Measurements from ENCODE around the gene AUTS2. TPM values are rescaled to one million over a fixed set of nuclear protein-coding genes. Genes with fewer than 3 reads are reported as not detected.

AUTS2 gene
- total RNA-seq, 1 experiment from 2014 or later = 256 TPM

DNA sequence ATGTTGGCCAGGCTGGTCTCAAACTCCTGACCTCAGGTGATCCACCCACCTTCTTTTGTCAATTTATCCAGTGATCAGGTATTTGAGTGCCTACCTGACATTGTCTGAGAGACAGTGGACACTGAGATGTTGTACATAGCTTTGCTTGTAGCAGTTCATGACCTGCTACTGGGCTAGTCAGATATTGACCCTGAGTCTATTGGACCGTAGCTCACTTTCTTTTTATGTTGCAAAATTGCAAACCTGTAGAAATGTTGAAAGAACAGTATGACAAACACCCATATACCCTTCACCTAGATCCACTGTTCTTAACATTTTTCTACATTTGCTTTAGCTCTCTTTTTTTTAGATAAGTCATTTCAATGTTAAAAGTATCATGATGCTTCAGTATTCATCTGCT is 1123.2 kb downstream of the AUTS2 start:
- peaks cover 83 to 92% of the 10 kb centered on the region in 2 experiments for H3K4me1 Mint-ChIP-seq
- no peaks in the 10 kb centered on the region for H3K9me3 ChIP-seq (ENCODE audit: control insufficient read depth, low read depth, low read length)
- no peak overlapping the region for H3K18ac ChIP-seq (ENCODE audit: insufficient read length, low read depth, low read length)
- H3K27me3 Mint-ChIP-seq (ENCODE audit: low read depth) = no peaks in the 10 kb centered on the region
- H3K4me3 Mint-ChIP-seq = no peak overlapping the region
- H4K5ac ChIP-seq (ENCODE audit: insufficient read length, low read depth, low read length) = no peak overlapping the region
- H3K9me3 Mint-ChIP-seq = no peaks in the 10 kb centered on the region
- H4K20me1 ChIP-seq (ENCODE audit: control insufficient read depth, insufficient read depth, insufficient read length) = no peaks in the 10 kb centered on the region
- H4K91ac ChIP-seq (ENCODE audit: insufficient read length, low read depth, low read length) = no peak overlapping the region
- H2BK120ac ChIP-seq (ENCODE audit: low read depth, low read length, poor library complexity, severe bottlenecking) = no peak overlapping the region
- H3K14ac ChIP-seq (ENCODE audit: insufficient read depth, low read length) = no peak overlapping the region
- no peak overlapping the region for H2BK20ac ChIP-seq (ENCODE audit: low read depth, low read length, poor library complexity, severe bottlenecking)
- H2BK12ac ChIP-seq (ENCODE audit: insufficient read length, low read depth, low read length) = no peak overlapping the region
- H3K36me3 Mint-ChIP-seq (ENCODE audit: insufficient read depth in 1 of 3, low read depth in 3 of 3) = peaks cover 5 to 56% (median 44%) of the 10 kb centered on the region in 3 experiments; a peak in 6 of 7 replicates
- H3K79me2 ChIP-seq (ENCODE audit: insufficient read depth, low read length) = peaks cover 19% of the 10 kb centered on the region; the same call in 1 of the 2 replicates
- H3K79me1 ChIP-seq (ENCODE audit: insufficient read depth, low read depth, low read length, poor library complexity, severe bottlenecking) = peaks cover 12% of the 10 kb centered on the region
- DNase-seq = no peak
- no peak overlapping the region for H2BK15ac ChIP-seq (ENCODE audit: low read depth, low read length)
- H3K27ac ChIP-seq (ENCODE audit: insufficient read length, low read depth, low read length) = no peak overlapping the region
- TF ChIP-seq, protein P1, sequence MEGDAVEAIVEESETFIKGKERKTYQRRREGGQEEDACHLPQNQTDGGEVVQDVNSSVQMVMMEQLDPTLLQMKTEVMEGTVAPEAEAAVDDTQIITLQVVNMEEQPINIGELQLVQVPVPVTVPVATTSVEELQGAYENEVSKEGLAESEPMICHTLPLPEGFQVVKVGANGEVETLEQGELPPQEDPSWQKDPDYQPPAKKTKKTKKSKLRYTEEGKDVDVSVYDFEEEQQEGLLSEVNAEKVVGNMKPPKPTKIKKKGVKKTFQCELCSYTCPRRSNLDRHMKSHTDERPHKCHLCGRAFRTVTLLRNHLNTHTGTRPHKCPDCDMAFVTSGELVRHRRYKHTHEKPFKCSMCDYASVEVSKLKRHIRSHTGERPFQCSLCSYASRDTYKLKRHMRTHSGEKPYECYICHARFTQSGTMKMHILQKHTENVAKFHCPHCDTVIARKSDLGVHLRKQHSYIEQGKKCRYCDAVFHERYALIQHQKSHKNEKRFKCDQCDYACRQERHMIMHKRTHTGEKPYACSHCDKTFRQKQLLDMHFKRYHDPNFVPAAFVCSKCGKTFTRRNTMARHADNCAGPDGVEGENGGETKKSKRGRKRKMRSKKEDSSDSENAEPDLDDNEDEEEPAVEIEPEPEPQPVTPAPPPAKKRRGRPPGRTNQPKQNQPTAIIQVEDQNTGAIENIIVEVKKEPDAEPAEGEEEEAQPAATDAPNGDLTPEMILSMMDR (conservative IDR thresholded peaks at IDR 0.05) = no peak
- H3K23me2 ChIP-seq (ENCODE audit: insufficient read length, low read depth, low read length, poor library complexity, severe bottlenecking) = no peaks in the 10 kb centered on the region
- no peak overlapping the region for H2BK5ac ChIP-seq (ENCODE audit: insufficient read length, low read length)
- WGBS (ENCODE audit: extremely low coverage, insufficient read length, low lambda C conversion rate) = no CpG with 5 or more reads among the region's 1 CpG
- H3K4ac ChIP-seq (ENCODE audit: low read depth, low read length) = no peak overlapping the region
- no peak overlapping the region for H3K9ac ChIP-seq (ENCODE audit: extremely low read depth, insufficient read length, low read length)
- H2AFZ ChIP-seq (ENCODE audit: low read length) = no peak overlapping the region
- no peak overlapping the region for H4K8ac ChIP-seq (replicated peaks; ENCODE audit: insufficient read length, low read depth, low read length)
- H3K4me2 ChIP-seq (ENCODE audit: insufficient read depth, insufficient read length, low read length) = no peak overlapping the region
- H3K23ac ChIP-seq (ENCODE audit: insufficient read length, low read depth, low read length) = no peak overlapping the region
- peaks cover 3% of the 10 kb centered on the region; the same call in 1 of the 2 replicates for H3K4me1 ChIP-seq (ENCODE audit: insufficient read depth, low read length)
- no peak overlapping the region for H3T11ph ChIP-seq (ENCODE audit: low read length)
- no peaks in the 10 kb centered on the region for H3K27me3 ChIP-seq (ENCODE audit: insufficient read depth, low read length)
- H3K56ac ChIP-seq (ENCODE audit: insufficient read length, low read depth, low read length) = no peak overlapping the region
- H2AK5ac ChIP-seq (ENCODE audit: insufficient read length, low read length) = no peak overlapping the region
- H3K27ac Mint-ChIP-seq = 0 out of 7 replicates have a peak overlapping the region, but pooled peaks of 1 of the 3 experiments have one; percentile 85

All from H9 (cell line).